MM.1S (cell line): ENCODE data around the gene RPS6KC1.

Source experiments
- CTCF ChIP-seq: fragments of 300-600 bp; sonication (generic); IDR thresholded peaks from 2 replicates; pipeline ENCODE4 v1.5.1; 2016; ENCODE audit warnings: antibody characterized with exemption, low read length, mixed read lengths
- EZH2 ChIP-seq: fragments of 300-600 bp; sonication (generic); optimal IDR thresholded peaks from 2 replicates; pipeline ENCODE3; 2017; ENCODE audit warnings: low read depth, mild to moderate bottlenecking, antibody characterized with exemption, low read length, mixed read lengths

GRCh38 chr1:213034713-213035112, 16.3 kb upstream of the RPS6KC1 start:
- no peak for TF ChIP-seq EZH2
- TF ChIP-seq CTCF: no peak
